Astrocyte of the cerebellum (primary cell): ENCODE data around the gene PACS2.
"Not testable (repeated sequence)": the region's sequence is repeated elsewhere in the genome, so short reads cannot be mapped to it uniquely, and the experiment has no call there.

Experiments used
- DNase-seq: peaks from one replicate; pipeline ENCODE4 v3.0.0-alpha.2; 2011; ENCODE audit warnings: low read depth
- H3K4me3 ChIP-seq: 2 replicates; pipeline ENCODE4 v1.5.1; 2011; ENCODE audit warnings: mild to moderate bottlenecking, low read depth, low read length, moderate library complexity
- CTCF ChIP-seq: IDR thresholded peaks from 2 replicates; pipeline ENCODE4 v1.5.1; 2012; ENCODE audit warnings: low read length, low read depth, moderate library complexity, mild to moderate bottlenecking; ENCODE audit errors: missing control alignments
- in situ Hi-C: cut with HindIII; loops from 2 replicates; pipeline ENCODE4 v1.10.0; 2017; ENCODE audit warnings: low sequenced_read_pairs

PACS2 gene

DNA sequence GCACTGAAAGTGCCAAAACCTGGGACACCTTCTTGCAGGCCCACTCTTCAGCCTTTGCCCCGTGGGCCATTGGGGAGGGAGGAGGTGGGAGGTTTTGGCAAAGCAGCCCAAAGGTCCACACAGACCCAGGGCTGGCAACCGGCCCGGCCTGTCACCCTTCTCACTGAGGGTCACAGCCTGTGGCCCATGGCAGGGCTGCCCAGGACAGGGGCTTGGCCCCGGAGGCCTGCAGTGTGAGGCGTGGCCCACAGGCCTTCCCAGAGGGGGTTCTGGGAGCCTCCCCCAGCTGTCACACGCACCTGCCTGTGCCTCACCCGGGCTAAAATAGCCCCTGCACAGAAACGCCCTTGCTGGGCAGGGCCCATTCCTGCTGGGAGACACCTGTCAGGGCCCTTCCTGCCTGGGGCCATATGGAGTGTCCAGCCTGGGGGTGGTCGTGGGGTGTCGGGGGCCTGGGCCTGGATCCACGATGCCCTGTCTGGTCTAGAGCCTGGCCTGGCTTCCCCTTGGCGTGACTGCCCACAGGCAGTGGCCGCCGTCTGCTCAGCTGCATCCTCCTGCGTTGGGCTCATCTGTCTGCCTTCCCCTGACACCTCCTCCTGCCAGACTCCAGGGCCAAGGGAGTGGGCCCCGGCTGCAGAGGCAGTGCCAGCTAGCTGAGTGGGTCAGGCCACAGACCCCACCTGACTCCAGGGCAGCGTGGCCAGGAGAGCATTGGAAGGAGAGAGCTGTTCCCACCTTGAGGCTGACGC is 19.2 kb downstream of the PACS2 start:
- in situ Hi-C loops = no loop called here
- no peak for TF ChIP-seq CTCF
- DNase-seq = no peak
- no peak overlapping the region for H3K4me3 ChIP-seq

DNA sequence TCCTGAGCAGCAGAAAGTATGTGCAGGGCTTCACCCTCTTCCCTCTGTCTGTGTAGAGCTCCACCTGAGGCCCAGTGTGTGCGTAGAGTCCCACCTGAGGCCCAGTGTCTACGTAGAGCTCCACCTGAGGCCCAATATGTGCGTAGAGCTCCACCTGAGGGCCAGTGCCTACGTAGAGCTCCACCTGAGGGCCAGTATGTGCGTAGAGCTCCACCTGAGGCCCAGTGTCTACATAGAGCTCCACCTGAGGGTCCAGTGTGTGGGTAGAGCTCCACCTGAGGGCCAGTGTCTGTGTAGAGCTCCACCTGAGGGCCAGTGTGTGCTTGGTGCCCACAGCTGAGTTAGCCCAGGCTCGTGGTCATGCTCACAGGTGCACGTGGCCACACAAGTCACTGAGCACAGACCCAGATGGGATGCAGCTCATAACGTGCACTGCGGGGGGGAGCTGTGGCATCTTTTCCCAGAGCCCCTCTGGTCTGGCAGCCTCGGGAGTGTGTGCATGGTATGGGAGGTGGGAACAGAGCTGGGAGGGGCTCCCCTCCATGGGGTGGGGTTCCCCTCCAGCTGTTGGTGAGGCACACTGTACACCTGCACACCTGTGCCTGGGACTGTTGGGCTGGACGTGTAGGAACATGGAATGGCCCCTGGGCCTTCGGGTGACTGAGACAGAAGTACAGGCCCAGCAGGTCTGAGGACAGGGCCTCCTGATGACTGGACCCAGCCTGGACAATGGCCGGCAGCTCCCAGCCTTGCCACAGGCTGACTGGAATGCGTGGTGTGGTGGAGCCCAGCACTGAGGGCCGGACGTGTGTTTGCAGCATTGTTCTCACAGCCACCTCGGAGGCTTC is 20.1 kb downstream of the PACS2 start:
- TF ChIP-seq CTCF = no peak
- no peak overlapping the region for H3K4me3 ChIP-seq
- DNase-seq = no peak
- in situ Hi-C loops = no loop called here

- H3K4me3 ChIP-seq, DNase-seq, in situ Hi-C loops: not testable (repeated sequence)
Measured at GRCh38 chr14:105335231-105335542, 20.6 kb downstream of the PACS2 start.

DNA sequence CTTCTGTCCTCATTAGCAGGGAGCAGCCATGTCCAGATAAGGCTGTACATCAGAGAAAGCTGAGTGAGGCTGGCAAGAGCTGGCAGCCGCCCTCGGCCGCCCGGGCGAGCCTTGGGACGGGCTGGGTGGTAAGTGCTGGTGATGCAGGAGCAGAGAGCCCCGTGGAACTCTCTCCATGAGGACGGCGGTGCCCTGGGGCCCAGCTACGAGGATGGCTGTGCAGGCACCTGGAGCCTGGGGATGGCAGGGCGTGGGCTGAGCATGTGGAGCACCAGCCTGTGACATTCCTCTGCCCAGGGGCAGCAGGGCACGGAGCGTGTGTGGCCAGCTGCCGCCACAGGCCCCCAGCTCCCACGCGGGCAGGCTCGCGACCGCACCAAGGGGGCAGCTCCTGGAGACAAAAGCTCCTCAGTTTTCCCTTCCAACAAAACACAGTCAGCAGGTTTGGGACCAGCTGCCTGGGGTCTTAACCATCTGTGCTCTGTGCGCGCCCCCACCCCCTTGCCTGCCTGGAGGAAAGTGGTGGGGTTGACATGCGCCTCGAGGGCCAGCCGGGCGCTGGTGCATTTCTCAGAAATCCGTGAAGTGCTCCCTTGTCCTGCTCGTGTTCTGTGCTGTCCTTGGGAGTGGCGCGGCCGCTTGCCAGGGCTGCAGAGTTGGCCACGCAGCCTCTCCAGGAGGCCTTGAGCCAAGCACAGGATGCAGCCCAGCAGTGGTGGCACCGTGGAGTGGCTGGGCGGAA is 21.4 kb downstream of the PACS2 start:
- H3K4me3 ChIP-seq = no peak overlapping the region
- in situ Hi-C loops = no loop called here
- no peak for TF ChIP-seq CTCF
- no peak for DNase-seq

DNA sequence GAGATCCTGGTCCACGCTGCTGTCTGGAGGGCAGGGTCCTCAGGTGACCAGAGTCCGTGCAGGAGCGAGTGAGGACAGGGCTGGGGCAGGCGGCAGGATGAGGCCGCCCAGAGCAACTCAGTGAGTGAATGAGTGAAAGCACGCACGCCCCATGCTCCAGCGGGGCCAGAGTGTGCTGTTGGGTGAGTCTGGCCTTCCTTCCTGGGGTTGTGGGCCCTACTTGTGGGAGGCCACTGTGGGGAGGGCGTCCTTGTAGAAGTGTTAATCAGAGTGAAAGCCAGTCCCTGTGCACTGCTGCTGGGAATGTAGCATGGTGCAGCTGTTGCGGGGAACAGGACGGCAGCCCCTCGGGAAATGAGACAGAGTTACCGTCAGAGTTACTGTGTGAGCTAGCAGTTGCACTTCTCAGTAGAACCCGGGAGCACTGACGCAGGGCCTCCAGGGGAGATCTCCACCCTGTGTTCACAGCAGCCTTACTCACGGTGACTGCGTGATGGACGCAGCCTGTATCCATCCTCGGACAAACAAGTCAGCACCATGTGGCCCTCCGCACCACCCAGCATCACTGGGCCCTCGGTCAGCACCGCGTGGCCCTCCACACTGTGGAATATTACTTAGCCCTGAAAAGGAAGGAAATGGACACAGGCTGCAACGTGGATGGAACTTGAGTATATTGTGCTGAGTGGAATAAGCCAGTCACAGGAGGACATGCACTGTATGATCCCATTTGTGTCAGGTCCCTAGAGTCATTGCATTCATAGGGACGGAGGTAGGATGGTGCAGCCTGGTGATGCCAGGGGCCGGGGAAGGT is 22.1 kb downstream of the PACS2 start:
- in situ Hi-C loops = no loop called here
- H3K4me3 ChIP-seq = no peak overlapping the region
- no peak for DNase-seq
- no peak for TF ChIP-seq CTCF

- in situ Hi-C loops = no loop called here
- no peak overlapping the region for H3K4me3 ChIP-seq
- no peak for TF ChIP-seq CTCF
- no peak for DNase-seq
Measured at GRCh38 chr14:105337433-105337832, 22.9 kb downstream of the PACS2 start.
